Measurements from ENCODE around the gene PPP2CA. TPM values are rescaled to one million over a fixed set of nuclear protein-coding genes. Genes with fewer than 3 reads are reported as not detected.
A peak's percentile ranks its signal among the peaks of the same experiment; 100 is the strongest.

The PPP2CA gene
- polyA plus RNA-seq, 1 donor, result 120 TPM

DNA sequence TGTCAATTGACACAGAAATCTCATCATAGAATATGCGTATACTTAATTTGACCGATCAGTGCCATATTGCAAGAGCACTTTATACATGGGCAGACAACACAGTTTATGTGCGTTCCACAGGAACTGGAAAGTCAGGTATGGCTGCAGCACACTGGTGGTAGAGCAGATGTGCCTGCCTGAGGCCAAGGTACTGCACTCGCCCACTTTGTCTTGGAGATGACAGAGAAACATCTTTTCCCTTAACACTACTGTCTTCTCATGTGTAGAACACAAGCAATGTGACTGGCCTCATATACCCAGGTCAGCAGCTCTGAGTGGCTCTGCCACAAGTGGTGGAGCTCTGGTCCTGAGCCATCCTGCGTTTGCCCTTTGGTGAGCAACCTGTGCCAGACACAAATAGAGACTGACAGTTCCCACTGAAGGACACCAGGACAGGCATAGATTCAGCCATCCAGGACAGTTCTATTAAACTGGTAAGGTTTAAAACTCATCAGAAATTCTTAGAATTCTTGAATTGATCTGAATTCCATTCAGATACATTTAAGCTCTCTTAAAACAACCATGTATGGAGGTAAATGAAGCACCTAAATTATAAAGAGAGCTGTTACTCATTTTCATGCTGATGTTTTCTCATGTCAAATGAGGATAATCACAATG, 21.0 kb upstream of the PPP2CA start:
- Histone ChIP-seq H3K36me3 (ENCODE audit: control insufficient read depth, insufficient read depth, low read length) (no peaks in the 10 kb centered on the region), H3K4me1 (ENCODE audit: control insufficient read depth, insufficient read depth, low read length) (peaks cover 8% of the 10 kb centered on the region), H3K27me3 (ENCODE audit: control insufficient read depth, insufficient read depth, low read length) (no peaks in the 10 kb centered on the region), H3K4me3 (ENCODE audit: low read length) (no peak overlapping the region), H3K9me3 (ENCODE audit: control insufficient read depth, low read depth, low read length) (no peaks in the 10 kb centered on the region), H3K27ac (ENCODE audit: low read length) (no peak overlapping the region)
- no CpG with 5 or more reads among the region's 5 CpGs for WGBS (ENCODE audit: insufficient coverage, low lambda C conversion rate)
- no peak for DNase-seq

DNA sequence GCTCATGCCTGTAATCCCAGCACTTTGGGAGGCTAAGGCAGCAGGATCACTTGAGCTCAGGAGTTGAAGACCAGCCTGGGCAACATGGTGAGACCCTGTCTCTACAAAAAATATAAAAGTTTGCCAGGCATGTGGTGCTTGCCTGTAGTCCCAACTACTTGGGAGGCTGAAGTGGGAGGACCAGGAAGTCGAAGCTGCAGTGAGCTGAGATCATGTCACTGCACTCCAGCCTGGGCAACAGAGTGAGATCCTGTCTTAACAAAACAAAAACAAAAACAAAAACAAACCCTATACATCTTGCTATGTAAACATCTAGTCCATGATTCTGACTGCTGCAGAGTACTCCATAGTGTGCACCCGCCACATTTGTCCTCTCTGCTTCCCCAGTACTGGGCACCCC, 19.8 kb upstream of the PPP2CA start:
- H3K27ac ChIP-seq (ENCODE audit: low read length), result no peak overlapping the region
- DNase-seq, result no peak
- H3K36me3 ChIP-seq (ENCODE audit: control insufficient read depth, insufficient read depth, low read length), result no peaks in the 10 kb centered on the region
- WGBS (ENCODE audit: insufficient coverage, low lambda C conversion rate), result no CpG with 5 or more reads among the region's 2 CpGs
- no peaks in the 10 kb centered on the region for H3K9me3 ChIP-seq (ENCODE audit: control insufficient read depth, low read depth, low read length)
- H3K4me1 ChIP-seq (ENCODE audit: control insufficient read depth, insufficient read depth, low read length), result peaks cover 13% of the 10 kb centered on the region
- H3K27me3 ChIP-seq (ENCODE audit: control insufficient read depth, insufficient read depth, low read length), result no peaks in the 10 kb centered on the region
- no peak overlapping the region for H3K4me3 ChIP-seq (ENCODE audit: low read length)

DNA sequence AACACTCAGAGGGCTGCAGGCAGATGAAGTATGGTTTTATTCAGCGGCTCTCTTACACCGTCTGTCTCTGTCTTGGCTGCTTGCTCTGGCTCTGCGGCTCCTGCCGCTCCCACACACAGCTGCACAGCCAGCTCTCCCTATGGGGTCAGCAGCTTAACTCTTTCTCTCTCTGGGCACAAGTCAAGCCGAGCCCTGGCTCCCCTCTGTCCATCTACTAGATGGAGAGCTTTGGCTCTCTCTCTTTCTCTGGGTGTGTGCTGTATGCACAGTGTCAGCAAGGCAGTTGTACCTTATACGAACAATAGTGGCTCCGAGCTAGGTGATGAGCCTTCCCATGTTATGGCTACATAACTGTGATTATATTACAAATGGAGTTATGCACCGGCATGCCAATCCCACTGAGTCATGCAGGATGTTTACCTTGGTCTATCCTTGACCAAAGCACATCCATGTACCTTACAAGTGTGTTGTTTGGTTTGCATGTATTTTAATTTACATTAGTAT, 19.3 kb upstream of the PPP2CA start:
- Histone ChIP-seq H3K4me1 (ENCODE audit: control insufficient read depth, insufficient read depth, low read length) (peaks cover 17% of the 10 kb centered on the region), H3K4me3 (ENCODE audit: low read length) (no peak overlapping the region), H3K27me3 (ENCODE audit: control insufficient read depth, insufficient read depth, low read length) (no peaks in the 10 kb centered on the region), H3K36me3 (ENCODE audit: control insufficient read depth, insufficient read depth, low read length) (no peaks in the 10 kb centered on the region), H3K27ac (ENCODE audit: low read length) (no peak overlapping the region), H3K9me3 (ENCODE audit: control insufficient read depth, low read depth, low read length) (no peaks in the 10 kb centered on the region)
- no CpG with 5 or more reads among the region's 8 CpGs for WGBS (ENCODE audit: insufficient coverage, low lambda C conversion rate)
- DNase-seq, result peak in 1 of 2 donors; percentile 33

GRCh38 chr5:134242146-134242545, 16.3 kb upstream of the PPP2CA start:
- Histone ChIP-seq H3K4me1 (ENCODE audit: control insufficient read depth, insufficient read depth, low read length) (peaks cover 21% of the 10 kb centered on the region), H3K9me3 (ENCODE audit: control insufficient read depth, low read depth, low read length) (no peaks in the 10 kb centered on the region), H3K36me3 (ENCODE audit: control insufficient read depth, insufficient read depth, low read length) (no peaks in the 10 kb centered on the region), H3K27me3 (ENCODE audit: control insufficient read depth, insufficient read depth, low read length) (no peaks in the 10 kb centered on the region), H3K4me3 (ENCODE audit: low read length) (no peak overlapping the region), H3K27ac (ENCODE audit: low read length) (no peak overlapping the region)
- no CpG with 5 or more reads among the region's 5 CpGs for WGBS (ENCODE audit: insufficient coverage, low lambda C conversion rate)
- peak in 1 of 2 donors; percentile 39 for DNase-seq

GRCh38 chr5:134240421-134240962, 14.6 kb upstream of the PPP2CA start:
- no peaks in the 10 kb centered on the region for H3K9me3 ChIP-seq (ENCODE audit: control insufficient read depth, low read depth, low read length)
- WGBS (ENCODE audit: insufficient coverage, low lambda C conversion rate), result no CpG with 5 or more reads among the region's 7 CpGs
- H3K27ac ChIP-seq (ENCODE audit: low read length), result peak overlapping the region; percentile 59
- peaks cover 20% of the 10 kb centered on the region for H3K4me1 ChIP-seq (ENCODE audit: control insufficient read depth, insufficient read depth, low read length)
- DNase-seq, result peak; percentile 50 to 70
- H3K27me3 ChIP-seq (ENCODE audit: control insufficient read depth, insufficient read depth, low read length), result no peaks in the 10 kb centered on the region
- no peak overlapping the region for H3K4me3 ChIP-seq (ENCODE audit: low read length)
- no peaks in the 10 kb centered on the region for H3K36me3 ChIP-seq (ENCODE audit: control insufficient read depth, insufficient read depth, low read length)

- no peaks in the 10 kb centered on the region for H3K36me3 ChIP-seq (ENCODE audit: control insufficient read depth, insufficient read depth, low read length)
- H3K27ac ChIP-seq (ENCODE audit: low read length), result no peak overlapping the region
- no peaks in the 10 kb centered on the region for H3K27me3 ChIP-seq (ENCODE audit: control insufficient read depth, insufficient read depth, low read length)
- no peak for DNase-seq
- no peak overlapping the region for H3K4me3 ChIP-seq (ENCODE audit: low read length)
- H3K9me3 ChIP-seq (ENCODE audit: control insufficient read depth, low read depth, low read length), result no peaks in the 10 kb centered on the region
- peaks cover 12% of the 10 kb centered on the region for H3K4me1 ChIP-seq (ENCODE audit: control insufficient read depth, insufficient read depth, low read length)
- WGBS (ENCODE audit: insufficient coverage, low lambda C conversion rate), result no CpG with 5 or more reads among the region's 6 CpGs
These were observed 10.9 kb upstream of the PPP2CA start for GRCh38 chr5:134236820-134237219.

DNA sequence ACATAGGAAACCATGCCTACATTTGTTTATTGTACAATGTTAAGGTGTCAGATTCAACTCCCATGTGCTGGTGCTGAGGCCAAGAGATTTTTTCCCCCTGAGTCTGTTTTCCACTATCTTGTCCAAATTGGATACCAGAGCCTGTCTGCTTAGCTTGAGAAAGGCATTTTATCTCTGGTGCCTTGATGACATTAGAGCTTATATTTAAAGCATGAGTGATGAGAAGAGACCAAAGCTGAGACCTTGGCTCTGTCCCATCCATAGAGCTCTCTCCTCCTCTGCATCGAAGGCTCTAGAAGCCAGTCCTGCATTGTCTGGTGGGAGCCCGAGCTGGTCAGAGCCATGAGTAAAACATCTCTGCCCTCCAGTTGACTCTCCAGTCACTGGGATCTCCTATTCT, 10.4 kb upstream of the PPP2CA start:
- Histone ChIP-seq H3K4me1 (ENCODE audit: control insufficient read depth, insufficient read depth, low read length) (peaks cover 12% of the 10 kb centered on the region), H3K4me3 (ENCODE audit: low read length) (no peak overlapping the region), H3K27me3 (ENCODE audit: control insufficient read depth, insufficient read depth, low read length) (no peaks in the 10 kb centered on the region), H3K9me3 (ENCODE audit: control insufficient read depth, low read depth, low read length) (no peaks in the 10 kb centered on the region), H3K36me3 (ENCODE audit: control insufficient read depth, insufficient read depth, low read length) (no peaks in the 10 kb centered on the region), H3K27ac (ENCODE audit: low read length) (no peak overlapping the region)
- WGBS (ENCODE audit: insufficient coverage, low lambda C conversion rate), result 57% methylated on average over 1 of the region's 2 CpGs
- no peak for DNase-seq

- H3K27ac ChIP-seq (ENCODE audit: low read length), result no peak overlapping the region
- H3K9me3 ChIP-seq (ENCODE audit: control insufficient read depth, low read depth, low read length), result no peaks in the 10 kb centered on the region
- peaks cover 10% of the 10 kb centered on the region for H3K4me1 ChIP-seq (ENCODE audit: control insufficient read depth, insufficient read depth, low read length)
- no peaks in the 10 kb centered on the region for H3K27me3 ChIP-seq (ENCODE audit: control insufficient read depth, insufficient read depth, low read length)
- H3K36me3 ChIP-seq (ENCODE audit: control insufficient read depth, insufficient read depth, low read length), result no peaks in the 10 kb centered on the region
- DNase-seq, result no peak
- no peak overlapping the region for H3K4me3 ChIP-seq (ENCODE audit: low read length)
These were observed 2.8 kb upstream of the PPP2CA start for GRCh38 chr5:134228624-134229023.

DNA sequence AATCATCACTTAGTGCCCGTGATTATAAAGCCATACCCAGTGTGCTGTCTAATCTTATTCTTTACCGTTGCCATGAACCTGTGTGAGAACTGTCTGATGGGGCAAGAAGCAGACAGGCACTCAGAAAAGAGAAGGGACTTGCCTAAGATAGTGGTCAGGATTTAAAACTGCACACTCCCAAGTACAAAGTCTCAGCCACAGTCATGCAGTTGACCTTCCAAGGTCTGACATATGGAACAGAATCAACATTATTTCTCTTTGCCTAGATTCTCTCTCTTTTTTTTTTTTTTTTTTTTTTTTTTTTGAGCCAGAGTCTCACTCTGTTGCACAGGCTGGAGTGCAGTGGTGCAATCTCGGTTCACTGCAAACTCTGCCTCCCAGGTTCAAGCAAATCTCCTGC, 1.9 kb upstream of the PPP2CA start:
- DNase-seq, result peak; percentile 74 to 77
- no peak overlapping the region for H3K4me3 ChIP-seq (ENCODE audit: low read length)
- H3K36me3 ChIP-seq (ENCODE audit: control insufficient read depth, insufficient read depth, low read length), result no peaks in the 10 kb centered on the region
- H3K4me1 ChIP-seq (ENCODE audit: control insufficient read depth, insufficient read depth, low read length), result peaks cover 13% of the 10 kb centered on the region
- WGBS (ENCODE audit: insufficient coverage, low lambda C conversion rate), result 75% methylated on average over 2 of the region's 3 CpGs
- H3K9me3 ChIP-seq (ENCODE audit: control insufficient read depth, low read depth, low read length), result no peaks in the 10 kb centered on the region
- H3K27me3 ChIP-seq (ENCODE audit: control insufficient read depth, insufficient read depth, low read length), result no peaks in the 10 kb centered on the region
- peak overlapping the region; percentile 99 for H3K27ac ChIP-seq (ENCODE audit: low read length)

DNA sequence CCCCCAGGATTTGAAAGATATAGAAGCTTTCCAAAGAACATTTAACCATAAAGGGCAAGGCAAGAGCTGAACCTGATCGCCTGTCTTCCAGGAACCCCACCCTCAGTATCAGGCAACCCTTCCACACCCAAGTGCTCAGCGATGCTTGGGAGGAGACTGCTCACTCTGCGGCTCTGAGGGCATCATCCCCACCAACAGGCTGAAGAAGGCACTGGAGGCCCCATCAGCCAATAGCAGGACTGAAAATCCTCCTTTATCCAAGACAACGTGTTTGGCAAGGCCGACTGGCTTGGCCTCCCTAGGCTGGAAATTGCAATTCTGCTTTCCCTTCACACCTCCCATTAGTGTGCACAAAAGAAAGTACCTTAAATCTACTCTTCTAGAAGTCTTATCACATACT, 1.4 kb upstream of the PPP2CA start:
- peak; percentile 76 to 78 for DNase-seq
- no CpG with 5 or more reads among the region's 5 CpGs for WGBS (ENCODE audit: insufficient coverage, low lambda C conversion rate)
- H3K27ac ChIP-seq (ENCODE audit: low read length), result peak overlapping the region; percentile 99

More for the DNA sequence above, 1.4 kb upstream of the PPP2CA start:
- Histone ChIP-seq H3K27me3 (ENCODE audit: control insufficient read depth, insufficient read depth, low read length) (no peaks in the 10 kb centered on the region), H3K4me1 (ENCODE audit: control insufficient read depth, insufficient read depth, low read length) (peaks cover 16% of the 10 kb centered on the region), H3K36me3 (ENCODE audit: control insufficient read depth, insufficient read depth, low read length) (no peaks in the 10 kb centered on the region), H3K9me3 (ENCODE audit: control insufficient read depth, low read depth, low read length) (no peaks in the 10 kb centered on the region), H3K4me3 (ENCODE audit: low read length) (peak overlapping the region; percentile 91)

Measured in large intestine (tissue), 3 donors.